GM12801 (cell line): ENCODE data around the gene PRODH.

Experiments used
- TF ChIP-seq, protein P1 (sequence below): IDR thresholded peaks from one replicate; pipeline ENCODE4 v1.5.1; 2011; ENCODE audit warnings: control low read depth; ENCODE audit not compliant: insufficient read length; ENCODE audit errors: extremely low read depth

PRODH gene

DNA sequence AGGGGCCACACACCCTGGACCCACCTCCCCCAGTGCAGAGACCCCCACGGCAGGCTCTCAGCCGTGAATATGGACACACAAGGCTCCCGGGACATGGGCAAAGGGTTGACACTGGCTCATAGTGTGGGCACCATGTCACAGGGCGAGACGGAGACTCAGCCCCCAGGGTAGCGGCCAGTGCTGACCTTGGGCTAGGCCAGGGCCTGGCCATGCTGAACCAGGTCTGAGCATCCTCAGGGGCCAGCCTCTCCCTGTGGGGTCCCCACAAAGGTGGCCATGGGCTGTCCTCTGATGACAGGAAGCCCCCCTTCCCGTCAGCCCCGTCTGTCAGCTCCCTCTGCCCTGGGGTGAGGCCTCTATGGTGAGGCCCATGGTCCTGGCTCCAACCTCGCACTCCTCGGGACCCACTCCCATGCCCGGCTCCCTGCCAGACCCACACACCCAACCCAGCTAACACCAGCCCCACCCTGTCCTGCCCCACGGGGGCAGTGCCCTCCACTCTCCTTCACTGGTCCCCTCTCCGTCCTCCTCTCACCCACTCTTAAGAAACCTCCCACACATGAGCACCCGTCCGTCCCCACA, 19.0 kb upstream of the PRODH start:
- TF ChIP-seq, protein P1, sequence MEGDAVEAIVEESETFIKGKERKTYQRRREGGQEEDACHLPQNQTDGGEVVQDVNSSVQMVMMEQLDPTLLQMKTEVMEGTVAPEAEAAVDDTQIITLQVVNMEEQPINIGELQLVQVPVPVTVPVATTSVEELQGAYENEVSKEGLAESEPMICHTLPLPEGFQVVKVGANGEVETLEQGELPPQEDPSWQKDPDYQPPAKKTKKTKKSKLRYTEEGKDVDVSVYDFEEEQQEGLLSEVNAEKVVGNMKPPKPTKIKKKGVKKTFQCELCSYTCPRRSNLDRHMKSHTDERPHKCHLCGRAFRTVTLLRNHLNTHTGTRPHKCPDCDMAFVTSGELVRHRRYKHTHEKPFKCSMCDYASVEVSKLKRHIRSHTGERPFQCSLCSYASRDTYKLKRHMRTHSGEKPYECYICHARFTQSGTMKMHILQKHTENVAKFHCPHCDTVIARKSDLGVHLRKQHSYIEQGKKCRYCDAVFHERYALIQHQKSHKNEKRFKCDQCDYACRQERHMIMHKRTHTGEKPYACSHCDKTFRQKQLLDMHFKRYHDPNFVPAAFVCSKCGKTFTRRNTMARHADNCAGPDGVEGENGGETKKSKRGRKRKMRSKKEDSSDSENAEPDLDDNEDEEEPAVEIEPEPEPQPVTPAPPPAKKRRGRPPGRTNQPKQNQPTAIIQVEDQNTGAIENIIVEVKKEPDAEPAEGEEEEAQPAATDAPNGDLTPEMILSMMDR = no peak

DNA sequence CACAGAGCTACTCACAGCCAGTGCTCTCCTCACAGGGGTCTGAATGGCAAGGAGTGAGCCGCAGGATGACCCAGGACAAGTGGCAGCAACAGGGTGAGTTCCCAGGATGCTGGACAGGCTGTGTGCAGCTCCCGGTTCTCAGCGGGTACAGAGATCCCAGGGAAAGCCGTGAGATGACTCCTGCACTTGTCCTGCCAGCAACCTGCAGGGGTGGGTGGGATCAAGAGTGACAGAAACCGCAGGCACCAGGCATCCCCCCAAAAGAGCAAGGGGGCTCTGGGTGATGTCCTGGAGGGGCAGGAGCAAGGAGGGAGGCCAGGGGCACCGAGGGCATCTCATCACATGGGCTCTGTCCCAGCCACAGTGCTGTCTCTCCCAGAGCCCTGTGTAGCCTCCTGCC, 15.9 kb upstream of the PRODH start:
- TF ChIP-seq, protein P1 = no peak

GRCh38 chr22:18950141-18950540, 14.0 kb upstream of the PRODH start:
- TF ChIP-seq, protein P1 = no peak

- TF ChIP-seq, protein P1 = no peak
These were observed 11.8 kb upstream of the PRODH start for GRCh38 chr22:18947905-18948304.

DNA sequence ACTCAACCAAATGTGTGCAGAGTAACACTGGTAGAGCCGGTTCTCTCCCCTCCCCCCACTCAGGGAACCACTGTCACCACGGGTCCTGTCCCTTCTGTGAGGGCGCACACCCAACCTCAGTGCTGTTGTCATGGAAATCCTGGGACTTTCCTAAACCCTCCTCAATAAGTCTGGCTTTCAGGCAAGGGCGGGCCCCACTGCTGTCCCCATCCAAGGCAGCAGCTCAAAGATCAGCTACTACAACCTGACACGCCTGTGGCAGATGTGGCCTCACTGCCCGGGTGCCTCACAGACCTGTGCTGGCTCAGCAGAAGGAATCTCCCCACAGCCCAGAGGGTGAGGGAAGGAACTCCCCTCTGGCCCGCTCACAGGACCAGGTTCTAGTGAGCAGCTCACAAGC, 2.2 kb downstream of the PRODH start:
- TF ChIP-seq, protein P1 = no peak

DNA sequence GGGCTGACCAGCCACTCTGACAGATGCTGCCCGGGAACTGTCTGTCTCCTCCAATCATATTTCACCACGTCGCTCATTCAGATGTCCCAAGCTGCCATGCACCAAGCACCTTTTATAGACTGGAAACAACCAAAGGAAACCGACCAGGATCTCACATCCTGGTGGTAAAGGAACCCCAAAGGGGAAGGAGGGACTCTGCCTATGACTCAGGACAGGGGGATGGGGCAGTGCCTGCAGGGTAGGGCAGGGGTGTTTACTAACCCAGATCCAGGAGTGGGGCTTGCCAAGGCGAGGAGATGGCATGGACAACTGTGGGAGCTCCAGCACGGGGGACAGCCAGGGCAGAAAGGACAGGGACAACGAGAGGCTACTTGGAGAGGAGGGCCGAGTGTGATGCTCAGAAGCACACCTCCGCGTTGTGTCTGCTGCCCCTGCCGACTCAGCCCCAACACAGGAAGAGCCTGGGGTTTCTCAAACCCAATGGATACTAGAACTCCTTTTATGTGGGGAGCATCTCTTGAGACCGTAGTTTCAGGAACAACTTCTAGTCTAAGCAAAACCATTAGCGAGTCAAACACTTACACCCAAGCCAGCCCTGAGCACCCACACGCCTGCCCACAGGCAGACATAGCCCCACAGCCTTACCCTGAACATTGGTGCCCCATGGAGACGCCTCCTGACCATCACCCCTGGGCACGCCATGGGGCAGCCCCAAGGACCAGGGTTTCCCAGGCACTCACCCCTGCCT, 4.0 kb downstream of the PRODH start:
- TF ChIP-seq, protein P1 = no peak

GRCh38 chr22:18929459-18929858, 6.6 kb downstream of the PRODH start:
- TF ChIP-seq, protein P1 = no peak
